Body of pancreas (tissue), 4 donors: Measurements from ENCODE around the gene IFT122.

Source experiments
- POLR2A ChIP-seq, 3 donors: fragments of 450-650 bp; IDR thresholded peaks; one replicate each; pipeline ENCODE4 v1.6.1; 2016; ENCODE audit warnings: antibody characterized with exemption in 3 of 3, mild to moderate bottlenecking in 2 of 3
- TF ChIP-seq, protein P1 (sequence below), 7 experiments: fragments of 450-650 bp in 4 of 7; fragments of 200-600 bp in 3 of 7; sonication (generic) in 3 of 7; IDR thresholded peaks; one replicate each; pipeline ENCODE4 v1.5.1; 2016 to 2019; ENCODE audit warnings: antibody characterized with exemption in 7 of 7

GRCh38 chr3:129441215-129441614 is 1.2 kb downstream of the IFT122 start:
- TF ChIP-seq, protein P1, sequence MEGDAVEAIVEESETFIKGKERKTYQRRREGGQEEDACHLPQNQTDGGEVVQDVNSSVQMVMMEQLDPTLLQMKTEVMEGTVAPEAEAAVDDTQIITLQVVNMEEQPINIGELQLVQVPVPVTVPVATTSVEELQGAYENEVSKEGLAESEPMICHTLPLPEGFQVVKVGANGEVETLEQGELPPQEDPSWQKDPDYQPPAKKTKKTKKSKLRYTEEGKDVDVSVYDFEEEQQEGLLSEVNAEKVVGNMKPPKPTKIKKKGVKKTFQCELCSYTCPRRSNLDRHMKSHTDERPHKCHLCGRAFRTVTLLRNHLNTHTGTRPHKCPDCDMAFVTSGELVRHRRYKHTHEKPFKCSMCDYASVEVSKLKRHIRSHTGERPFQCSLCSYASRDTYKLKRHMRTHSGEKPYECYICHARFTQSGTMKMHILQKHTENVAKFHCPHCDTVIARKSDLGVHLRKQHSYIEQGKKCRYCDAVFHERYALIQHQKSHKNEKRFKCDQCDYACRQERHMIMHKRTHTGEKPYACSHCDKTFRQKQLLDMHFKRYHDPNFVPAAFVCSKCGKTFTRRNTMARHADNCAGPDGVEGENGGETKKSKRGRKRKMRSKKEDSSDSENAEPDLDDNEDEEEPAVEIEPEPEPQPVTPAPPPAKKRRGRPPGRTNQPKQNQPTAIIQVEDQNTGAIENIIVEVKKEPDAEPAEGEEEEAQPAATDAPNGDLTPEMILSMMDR (IDR thresholded peaks at IDR 0.05): no peak
- TF ChIP-seq POLR2A (IDR thresholded peaks at IDR 0.05): no peak
